OCI-LY1 (cell line): ENCODE data around the gene CLCN6.

Source experiments
- EZH2 ChIP-seq: fragments of 200-600 bp; sonication (generic), shearing (Covaris generic); IDR thresholded peaks from 2 replicates; pipeline ENCODE4 v1.8.0; 2017; ENCODE audit warnings: borderline replicate concordance, mixed run types, mild to moderate bottlenecking, antibody characterized with exemption, low read length, moderate library complexity, mixed read lengths
- TF ChIP-seq, protein P1 (sequence below): fragments of 200-600 bp; sonication (generic), shearing (Covaris generic); IDR thresholded peaks from 2 replicates; pipeline ENCODE4 v1.5.1; 2017; ENCODE audit warnings: mild to moderate bottlenecking, antibody characterized with exemption, low read length, moderate library complexity, mixed read lengths

DNA sequence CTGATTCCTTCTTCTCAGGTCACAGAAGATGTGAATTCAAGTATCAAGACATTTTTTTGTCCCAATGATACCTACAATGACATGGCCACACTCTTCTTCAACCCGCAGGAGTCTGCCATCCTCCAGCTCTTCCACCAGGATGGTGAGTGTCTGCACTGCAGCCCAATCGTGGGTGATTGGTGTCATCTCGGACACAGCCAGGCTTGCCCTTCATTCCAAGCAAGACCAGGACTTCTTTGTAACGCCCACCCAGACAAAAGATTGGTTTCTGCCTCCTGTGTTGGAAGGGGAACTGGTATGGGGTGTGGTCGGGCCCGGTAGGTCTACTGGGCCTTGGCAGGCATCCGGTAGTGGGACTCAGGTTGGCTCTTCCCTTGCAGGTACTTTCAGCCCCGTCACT is 27.5 kb downstream of the CLCN6 start:
- TF ChIP-seq, protein P1, sequence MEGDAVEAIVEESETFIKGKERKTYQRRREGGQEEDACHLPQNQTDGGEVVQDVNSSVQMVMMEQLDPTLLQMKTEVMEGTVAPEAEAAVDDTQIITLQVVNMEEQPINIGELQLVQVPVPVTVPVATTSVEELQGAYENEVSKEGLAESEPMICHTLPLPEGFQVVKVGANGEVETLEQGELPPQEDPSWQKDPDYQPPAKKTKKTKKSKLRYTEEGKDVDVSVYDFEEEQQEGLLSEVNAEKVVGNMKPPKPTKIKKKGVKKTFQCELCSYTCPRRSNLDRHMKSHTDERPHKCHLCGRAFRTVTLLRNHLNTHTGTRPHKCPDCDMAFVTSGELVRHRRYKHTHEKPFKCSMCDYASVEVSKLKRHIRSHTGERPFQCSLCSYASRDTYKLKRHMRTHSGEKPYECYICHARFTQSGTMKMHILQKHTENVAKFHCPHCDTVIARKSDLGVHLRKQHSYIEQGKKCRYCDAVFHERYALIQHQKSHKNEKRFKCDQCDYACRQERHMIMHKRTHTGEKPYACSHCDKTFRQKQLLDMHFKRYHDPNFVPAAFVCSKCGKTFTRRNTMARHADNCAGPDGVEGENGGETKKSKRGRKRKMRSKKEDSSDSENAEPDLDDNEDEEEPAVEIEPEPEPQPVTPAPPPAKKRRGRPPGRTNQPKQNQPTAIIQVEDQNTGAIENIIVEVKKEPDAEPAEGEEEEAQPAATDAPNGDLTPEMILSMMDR, result no peak
- TF ChIP-seq EZH2, result no peak
